GM21526 (cell line): ENCODE data around the gene RPL13.

Experiments used
- ATAC-seq: cut with Tn5 transposase; IDR thresholded peaks from one replicate; pipeline ENCODE4 v1.9.1; 2021; ENCODE audit warnings: moderate library complexity; ENCODE audit not compliant: unreplicated experiment, low FRiP score

The RPL13 gene

GRCh38 chr16:89544713-89545043 is 15.8 kb upstream of the RPL13 start:
- no peak for ATAC-seq

GRCh38 chr16:89545044-89545830 is 15.2 kb upstream of the RPL13 start:
- ATAC-seq: no peak

GRCh38 chr16:89545831-89546574 is 14.5 kb upstream of the RPL13 start:
- no peak for ATAC-seq

GRCh38 chr16:89546781-89547180 is 13.7 kb upstream of the RPL13 start:
- no peak for ATAC-seq

- ATAC-seq: no peak
These were observed 13.2 kb upstream of the RPL13 start for GRCh38 chr16:89547291-89547690.

GRCh38 chr16:89547860-89548259 is 12.6 kb upstream of the RPL13 start:
- no peak for ATAC-seq

GRCh38 chr16:89548344-89549006 is 12.0 kb upstream of the RPL13 start:
- no peak for ATAC-seq

GRCh38 chr16:89549007-89549700 is 11.3 kb upstream of the RPL13 start:
- no peak for ATAC-seq

GRCh38 chr16:89550421-89551007 is 10.0 kb upstream of the RPL13 start:
- no peak for ATAC-seq

- ATAC-seq: no peak
These were observed 8.2 kb upstream of the RPL13 start for GRCh38 chr16:89552329-89552728.

- ATAC-seq: no peak
These were observed 7.6 kb upstream of the RPL13 start for GRCh38 chr16:89552913-89553312.

GRCh38 chr16:89553733-89554132 is 6.7 kb upstream of the RPL13 start:
- no peak for ATAC-seq

GRCh38 chr16:89554343-89554742 is 6.1 kb upstream of the RPL13 start:
- no peak for ATAC-seq

- no peak for ATAC-seq
These were observed 5.2 kb upstream of the RPL13 start for GRCh38 chr16:89555265-89555664.

GRCh38 chr16:89555780-89556179 is 4.7 kb upstream of the RPL13 start:
- no peak for ATAC-seq

GRCh38 chr16:89556750-89557689 is 3.5 kb upstream of the RPL13 start:
- ATAC-seq: no peak

- no peak for ATAC-seq
These were observed 2.6 kb upstream of the RPL13 start for GRCh38 chr16:89557690-89558490.

- ATAC-seq: no peak
These were observed 831 bp downstream of the RPL13 start for GRCh38 chr16:89561142-89561883.
